WERI-Rb-1 (cell line): ENCODE measurements around the gene PCDH9.

Experiments
- DNase-seq: peaks from one replicate; pipeline ENCODE4 v3.0.0-alpha.2; 2020
- H3K27ac ChIP-seq: fragments of 250-450 bp; sonication (Bioruptor Pico); 2 replicates; pipeline ENCODE4 v1.5.1; 2020; ENCODE audit warnings: mild to moderate bottlenecking, moderate library complexity
- H3K27me3 ChIP-seq: fragments of 250-450 bp; sonication (Bioruptor Pico); 2 replicates; pipeline ENCODE4 v1.5.1; 2021; ENCODE audit warnings: mild to moderate bottlenecking, low read depth, moderate library complexity; ENCODE audit not compliant: insufficient read depth, severe bottlenecking
- H3K36me3 ChIP-seq: fragments of 250-450 bp; sonication (Bioruptor Pico); 2 replicates; pipeline ENCODE4 v1.5.1; 2020; ENCODE audit warnings: mild to moderate bottlenecking, moderate library complexity
- H3K4me3 ChIP-seq: 2 replicates; pipeline ENCODE4 v1.5.1; 2011; ENCODE audit warnings: low read depth, mild to moderate bottlenecking, control low read depth, low read length
- H3K9me3 ChIP-seq: fragments of 250-450 bp; sonication (Bioruptor Pico); 2 replicates; pipeline ENCODE4 v1.5.1; 2021; ENCODE audit warnings: mild to moderate bottlenecking, moderate library complexity; ENCODE audit not compliant: severe bottlenecking
- CTCF ChIP-seq: IDR thresholded peaks from 2 replicates; pipeline ENCODE4 v1.5.1; 2011; ENCODE audit warnings: low read depth, mild to moderate bottlenecking, control low read depth, inconsistent platforms, low read length

Gene PCDH9

GRCh38 chr13:66312312-66313087 is 917.6 kb downstream of the PCDH9 start:
- no peak overlapping the region for H3K27ac ChIP-seq

GRCh38 chr13:66305961-66306617 is 924.0 kb downstream of the PCDH9 start:
- H3K27ac ChIP-seq: no peak overlapping the region
- no peak overlapping the region for H3K4me3 ChIP-seq
- TF ChIP-seq CTCF: no peak
- H3K9me3 ChIP-seq: no peaks in the 10 kb centered on the region
- no peaks in the 10 kb centered on the region for H3K27me3 ChIP-seq
- H3K36me3 ChIP-seq: no peaks in the 10 kb centered on the region
- DNase-seq: no peak

More at GRCh38 chr13:66312312-66313087, 917.6 kb downstream of the PCDH9 start:
- H3K4me3 ChIP-seq: no peak overlapping the region
- no peak for DNase-seq
- TF ChIP-seq CTCF: no peak
- no peaks in the 10 kb centered on the region for H3K27me3 ChIP-seq
- H3K9me3 ChIP-seq: no peaks in the 10 kb centered on the region
- no peaks in the 10 kb centered on the region for H3K36me3 ChIP-seq

- Histone ChIP-seq H3K27ac (no peak overlapping the region), H3K27me3 (no peaks in the 10 kb centered on the region), H3K4me3 (no peak overlapping the region), H3K9me3 (no peaks in the 10 kb centered on the region), H3K36me3 (no peaks in the 10 kb centered on the region)
- DNase-seq: no peak
- TF ChIP-seq CTCF: no peak
Measured at GRCh38 chr13:66301482-66301881, 928.7 kb downstream of the PCDH9 start.

- no peak overlapping the region for H3K4me3 ChIP-seq
- no peak for TF ChIP-seq CTCF
- no peak for DNase-seq
- no peak overlapping the region for H3K27ac ChIP-seq
- H3K36me3 ChIP-seq: no peaks in the 10 kb centered on the region
- no peaks in the 10 kb centered on the region for H3K9me3 ChIP-seq
- H3K27me3 ChIP-seq: no peaks in the 10 kb centered on the region
Measured at GRCh38 chr13:66301006-66301405, 929.1 kb downstream of the PCDH9 start.

- Histone ChIP-seq H3K27ac (no peak overlapping the region), H3K4me3 (no peak overlapping the region), H3K9me3 (no peaks in the 10 kb centered on the region), H3K36me3 (no peaks in the 10 kb centered on the region), H3K27me3 (no peaks in the 10 kb centered on the region)
- no peak for DNase-seq
- no peak for TF ChIP-seq CTCF
Measured at GRCh38 chr13:66296875-66297274, 933.3 kb downstream of the PCDH9 start.
